ENCODE data around the gene POMT1. TPM values are rescaled to one million over a fixed set of nuclear protein-coding genes. Genes with fewer than 3 reads are reported as not detected.
A peak's percentile ranks its signal among the peaks of the same experiment; 100 is the strongest.

POMT1 gene
- total RNA-seq, 2 experiments from 2014 or later: 50.1 to 50.5 TPM

DNA sequence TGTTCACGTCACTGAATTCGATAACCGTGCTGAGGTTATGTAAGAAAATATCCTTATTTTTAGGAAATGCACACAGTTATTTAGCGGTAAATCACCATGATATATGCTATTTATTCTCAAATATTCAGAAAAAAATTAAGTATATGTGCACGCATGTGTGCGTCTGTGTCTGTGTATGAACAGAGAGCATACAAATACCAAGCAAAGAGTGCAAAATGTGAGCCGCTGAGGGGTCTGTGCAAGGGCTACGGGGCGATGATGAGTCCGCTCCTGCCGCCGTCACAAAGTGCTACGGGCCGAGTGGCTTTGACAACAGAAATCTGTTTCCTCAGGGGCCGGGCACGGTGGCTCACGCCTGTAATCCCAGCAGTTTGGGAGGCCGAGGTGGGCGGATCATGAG is 35.2 kb downstream of the POMT1 start:
- Histone ChIP-seq H3K9me3 (ENCODE audit: control insufficient read depth in 1 of 2, insufficient read depth in 1 of 2, low read length in 2 of 2) (peaks cover 9 to 15% of the 10 kb centered on the region in 2 experiments), H3K27me3 (ENCODE audit: control insufficient read depth in 1 of 2, insufficient read depth in 2 of 2, low read length in 2 of 2) (no peaks in the 10 kb centered on the region), H3K36me3 (ENCODE audit: insufficient read depth, low read length) (no peaks in the 10 kb centered on the region), H3K4me1 (ENCODE audit: insufficient read depth, low read length) (peaks cover 64% of the 10 kb centered on the region), H3K4me3 (ENCODE audit: low read length) (no peak overlapping the region), H3K27ac (ENCODE audit: low read depth in 1 of 2, low read length in 2 of 2) (no peak overlapping the region)
- no peak overlapping the region for H3K4me3 Mint-ChIP-seq
- peaks cover 1% of the 10 kb centered on the region for H3K36me3 Mint-ChIP-seq (ENCODE audit: low read depth)
- TF ChIP-seq, protein P1, sequence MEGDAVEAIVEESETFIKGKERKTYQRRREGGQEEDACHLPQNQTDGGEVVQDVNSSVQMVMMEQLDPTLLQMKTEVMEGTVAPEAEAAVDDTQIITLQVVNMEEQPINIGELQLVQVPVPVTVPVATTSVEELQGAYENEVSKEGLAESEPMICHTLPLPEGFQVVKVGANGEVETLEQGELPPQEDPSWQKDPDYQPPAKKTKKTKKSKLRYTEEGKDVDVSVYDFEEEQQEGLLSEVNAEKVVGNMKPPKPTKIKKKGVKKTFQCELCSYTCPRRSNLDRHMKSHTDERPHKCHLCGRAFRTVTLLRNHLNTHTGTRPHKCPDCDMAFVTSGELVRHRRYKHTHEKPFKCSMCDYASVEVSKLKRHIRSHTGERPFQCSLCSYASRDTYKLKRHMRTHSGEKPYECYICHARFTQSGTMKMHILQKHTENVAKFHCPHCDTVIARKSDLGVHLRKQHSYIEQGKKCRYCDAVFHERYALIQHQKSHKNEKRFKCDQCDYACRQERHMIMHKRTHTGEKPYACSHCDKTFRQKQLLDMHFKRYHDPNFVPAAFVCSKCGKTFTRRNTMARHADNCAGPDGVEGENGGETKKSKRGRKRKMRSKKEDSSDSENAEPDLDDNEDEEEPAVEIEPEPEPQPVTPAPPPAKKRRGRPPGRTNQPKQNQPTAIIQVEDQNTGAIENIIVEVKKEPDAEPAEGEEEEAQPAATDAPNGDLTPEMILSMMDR (IDR thresholded peaks at IDR 0.05): no peak
- ChIA-PET POLR2A (no interaction called here), CTCF (no interaction called here)
- H3K27ac Mint-ChIP-seq: no peak overlapping the region
- DNase-seq (no peak), ATAC-seq (ENCODE audit: poor library complexity) (no peak)
- intact Hi-C loops (cut with DNase I, micrococcal nuclease): loop anchor here (5.0 to 10.0 kb wide), 2 partner anchors 36 to 547 kb away; partner anchors contain the start of gene POMT1 (in 1 of the 2)
- peaks cover 4% of the 10 kb centered on the region for H3K9me3 Mint-ChIP-seq
- H3K4me1 Mint-ChIP-seq (ENCODE audit: low read depth): peaks cover 47% of the 10 kb centered on the region
- H3K27me3 Mint-ChIP-seq: no peaks in the 10 kb centered on the region

DNA sequence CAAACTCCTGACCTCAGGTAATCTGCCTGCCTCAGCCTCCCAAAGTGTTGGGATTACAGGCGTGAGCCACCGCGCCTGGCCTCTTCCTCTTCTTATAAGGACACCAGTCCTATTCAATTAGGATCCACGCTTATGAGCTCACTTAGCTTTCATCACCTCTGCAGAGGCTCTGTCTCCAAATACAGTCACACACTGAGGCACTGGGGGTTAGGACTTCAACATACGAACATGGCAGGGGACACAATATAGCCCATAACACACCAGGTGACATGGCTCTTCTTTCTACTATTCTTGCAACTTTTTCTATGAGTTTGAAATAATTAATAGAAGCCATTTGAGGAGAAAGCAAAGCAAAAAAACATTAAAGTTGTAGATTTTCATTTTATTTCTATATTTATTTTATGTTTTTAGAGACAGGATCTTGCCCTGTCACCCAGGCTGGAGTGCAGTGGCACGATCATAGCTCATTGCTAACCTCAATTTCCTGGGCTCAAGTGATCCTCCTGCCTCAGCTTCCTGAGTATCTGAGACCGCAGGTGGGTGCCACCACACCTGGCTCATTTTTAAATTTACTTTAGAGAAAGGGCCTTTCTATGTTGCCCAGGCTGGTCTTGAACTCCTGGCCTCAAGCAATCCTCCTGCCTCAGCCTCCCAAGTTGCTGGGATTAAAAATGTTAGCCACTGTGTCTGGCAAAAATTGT is 36.7 kb downstream of the POMT1 start:
- peak; percentile 66 for ATAC-seq (ENCODE audit: poor library complexity)
- Histone ChIP-seq H3K27ac (ENCODE audit: low read depth in 1 of 2, low read length in 2 of 2) (peak overlapping the region in 1 of 2 donors; percentile 10), H3K4me3 (ENCODE audit: low read length) (no peak overlapping the region), H3K4me1 (ENCODE audit: insufficient read depth, low read length) (peaks cover 58% of the 10 kb centered on the region), H3K9me3 (ENCODE audit: control insufficient read depth in 1 of 2, insufficient read depth in 1 of 2, low read length in 2 of 2) (peaks cover 24 to 29% of the 10 kb centered on the region in 2 experiments), H3K36me3 (ENCODE audit: insufficient read depth, low read length) (no peaks in the 10 kb centered on the region), H3K27me3 (ENCODE audit: control insufficient read depth in 1 of 2, insufficient read depth in 2 of 2, low read length in 2 of 2) (no peaks in the 10 kb centered on the region)
- DNase-seq: peak in 8 of 14 experiments; percentile 14 to 77 (median 38)
- intact Hi-C loops (cut with DNase I, micrococcal nuclease): loop anchor here (5.0 to 10.0 kb wide), 2 partner anchors 37 to 545 kb away; partner anchors contain the start of gene POMT1 (in 1 of the 2)
- no peaks in the 10 kb centered on the region for H3K27me3 Mint-ChIP-seq
- TF ChIP-seq, protein P1 (IDR thresholded peaks at IDR 0.05): no peak
- POLR2A ChIA-PET: interaction anchor here (0.6 to 1.6 kb wide), 6 partner anchors 8 to 193 kb away, joined by 3 to 6 read pairs (median 3); no protein-coding TSS in a partner anchor
- H3K27ac Mint-ChIP-seq: peak overlapping the region; percentile 12
- H3K4me3 Mint-ChIP-seq: peak overlapping the region; percentile 53
- peaks cover 7% of the 10 kb centered on the region for H3K9me3 Mint-ChIP-seq
- H3K36me3 Mint-ChIP-seq (ENCODE audit: low read depth): peaks cover 11% of the 10 kb centered on the region
- H3K4me1 Mint-ChIP-seq (ENCODE audit: low read depth): peaks cover 47% of the 10 kb centered on the region
- CTCF ChIA-PET: interaction anchor here (1.2 kb wide), 1 partner anchor 720 kb away, joined by 3 read pairs; no protein-coding TSS in a partner anchor

DNA sequence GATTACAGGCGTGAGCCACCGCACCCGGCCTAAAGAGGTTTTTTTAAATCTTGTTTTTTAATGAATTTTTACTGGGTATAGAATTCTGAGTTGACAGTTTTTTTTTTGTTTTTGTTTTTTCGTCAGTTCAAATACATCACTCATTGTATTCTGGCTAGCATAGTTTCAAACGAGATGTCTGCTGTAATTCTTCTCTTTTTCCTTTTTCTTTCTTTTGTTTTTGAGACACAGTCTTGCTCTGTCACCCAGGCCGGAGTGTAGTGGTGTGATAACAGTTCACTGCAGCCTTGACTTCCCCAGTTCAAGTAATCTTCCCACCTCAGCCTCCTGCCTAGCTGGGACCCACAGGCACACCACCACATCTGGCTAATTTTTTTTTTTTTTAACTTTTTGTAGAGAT is 40.4 kb downstream of the POMT1 start:
- POLR2A ChIA-PET: no interaction called here
- Mint-ChIP-seq H3K27me3 (peaks cover 23% of the 10 kb centered on the region), H3K27ac (no peak overlapping the region), H3K4me3 (peak overlapping the region; percentile 54), H3K4me1 (ENCODE audit: low read depth) (peaks cover 35% of the 10 kb centered on the region), H3K36me3 (ENCODE audit: low read depth) (peaks cover 18% of the 10 kb centered on the region), H3K9me3 (peaks cover 7% of the 10 kb centered on the region)
- Histone ChIP-seq H3K4me3 (ENCODE audit: low read length) (no peak overlapping the region), H3K27me3 (ENCODE audit: control insufficient read depth in 1 of 2, insufficient read depth in 2 of 2, low read length in 2 of 2) (peaks cover 24 to 25% of the 10 kb centered on the region in 2 experiments), H3K27ac (ENCODE audit: low read depth in 1 of 2, low read length in 2 of 2) (no peak overlapping the region), H3K4me1 (ENCODE audit: insufficient read depth, low read length) (peaks cover 41% of the 10 kb centered on the region), H3K9me3 (ENCODE audit: control insufficient read depth in 1 of 2, insufficient read depth in 1 of 2, low read length in 2 of 2) (peaks cover 25 to 46% of the 10 kb centered on the region in 2 experiments), H3K36me3 (ENCODE audit: insufficient read depth, low read length) (no peaks in the 10 kb centered on the region)
- intact Hi-C loops (cut with DNase I, micrococcal nuclease): no loop called here
- no peak for ATAC-seq (ENCODE audit: poor library complexity)
- TF ChIP-seq, protein P1 (IDR thresholded peaks at IDR 0.05): no peak
- no peak for DNase-seq
- CTCF ChIA-PET: no interaction called here

Measured in CD4-positive, alpha-beta T cell (primary cell).